Osteoblast (primary cell): ENCODE data around the gene LSP1. TPM values are rescaled to one million over a fixed set of nuclear protein-coding genes. Genes with fewer than 3 reads are reported as not detected.

Experiments used
- DNase-seq: peaks from one replicate; pipeline ENCODE4 v3.0.0; 2011; ENCODE audit warnings: low spot score, mixed read lengths; ENCODE audit not compliant: insufficient read length; ENCODE audit errors: missing footprints
- H2AFZ ChIP-seq: 2 replicates; pipeline ENCODE4 v1.6.0; 2011; ENCODE audit warnings: mild to moderate bottlenecking, low read length
- H3K27ac ChIP-seq: 2 replicates; pipeline ENCODE4 v1.5.1; 2011; ENCODE audit warnings: mild to moderate bottlenecking, low read depth, low read length, moderate library complexity
- H3K27me3 ChIP-seq: 2 replicates; pipeline ENCODE4 v1.6.0; 2012; ENCODE audit warnings: mild to moderate bottlenecking, control low read depth, inconsistent platforms, low read length, moderate library complexity; ENCODE audit not compliant: insufficient read depth
- H3K36me3 ChIP-seq: 2 replicates; pipeline ENCODE4 v1.5.1; 2011; ENCODE audit warnings: mild to moderate bottlenecking, low read length, control low read depth, moderate library complexity; ENCODE audit not compliant: insufficient read depth
- H3K4me1 ChIP-seq: 2 replicates; pipeline ENCODE4 v1.5.1; 2011; ENCODE audit warnings: mild to moderate bottlenecking, low read length, control low read depth, moderate library complexity; ENCODE audit not compliant: insufficient read depth
- H3K4me2 ChIP-seq: 2 replicates; pipeline ENCODE4 v1.6.0; 2011; ENCODE audit warnings: mild to moderate bottlenecking, low read length; ENCODE audit not compliant: insufficient read depth
- H3K4me3 ChIP-seq: fragments of 200-600 bp; sonication (generic); 3 replicates; pipeline ENCODE4 v1.5.1; 2012; ENCODE audit warnings: mild to moderate bottlenecking, low read length, inconsistent platforms; ENCODE audit not compliant: insufficient read depth
- H3K79me2 ChIP-seq: 2 replicates; pipeline ENCODE4 v1.6.0; 2012; ENCODE audit warnings: mild to moderate bottlenecking, low read length, control low read depth, inconsistent platforms; ENCODE audit not compliant: insufficient read depth
- H3K9me3 ChIP-seq: 2 replicates; pipeline ENCODE4 v1.5.1; 2011; ENCODE audit warnings: low read depth, low read length, control low read depth
- H4K20me1 ChIP-seq: 2 replicates; pipeline ENCODE4 v1.6.0; 2012; ENCODE audit warnings: mild to moderate bottlenecking, low read length, control low read depth; ENCODE audit not compliant: insufficient read depth
- total RNA-seq: library from RNA; depleted of rRNA; stranded (reverse); fragments of >200 nt; gene quantifications from 2 replicates; pipeline ENCODE4 v1.2.3, GENCODE V29; 2012
- TF ChIP-seq, protein P1 (sequence below): IDR thresholded peaks from 2 replicates; pipeline ENCODE4 v1.5.1; 2011; ENCODE audit warnings: mild to moderate bottlenecking, low read depth, low read length, moderate library complexity; ENCODE audit errors: extremely low read depth

The LSP1 gene
- total RNA-seq, 1 donor = 54.6 TPM

DNA sequence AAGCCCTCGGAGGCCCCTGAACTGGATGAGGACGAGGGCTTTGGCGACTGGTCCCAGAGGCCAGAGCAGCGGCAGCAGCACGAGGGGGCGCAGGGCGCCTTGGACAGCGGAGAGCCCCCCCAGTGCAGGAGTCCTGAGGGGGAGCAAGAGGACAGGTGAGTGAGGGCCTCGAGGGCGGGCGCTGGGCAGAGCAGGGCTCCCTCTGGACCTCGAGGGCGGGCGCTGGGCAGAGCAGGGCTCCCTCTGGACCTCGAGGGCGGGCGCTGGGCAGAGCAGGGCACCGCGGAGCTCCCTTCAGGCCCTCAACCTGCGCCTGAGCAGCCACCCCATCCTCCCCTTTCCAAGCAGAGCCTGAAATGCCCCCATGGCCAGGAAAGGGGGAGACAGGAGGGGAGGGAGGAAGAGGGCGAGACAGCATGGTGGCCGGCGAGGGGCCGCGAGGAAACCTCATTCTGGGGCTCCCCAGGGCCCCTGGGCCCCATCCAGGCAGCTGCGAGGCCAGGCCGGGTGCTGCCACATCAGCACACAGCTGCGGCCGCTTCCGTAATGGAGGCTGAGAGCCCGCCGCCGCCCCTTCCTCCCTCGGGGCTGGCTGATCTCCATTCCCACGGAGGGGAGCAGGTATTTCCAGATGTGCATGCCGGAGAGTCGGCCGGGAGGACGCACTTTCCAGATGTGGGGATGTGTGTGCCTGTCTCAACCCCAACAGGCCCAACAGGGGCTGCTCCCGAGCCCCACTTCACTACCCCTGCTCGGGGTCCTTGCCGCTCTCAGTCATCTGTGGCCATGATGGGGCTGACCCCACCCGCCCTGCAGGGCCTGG, 28.8 kb downstream of the LSP1 start:
- H3K4me2 ChIP-seq = no peak overlapping the region
- no peaks in the 10 kb centered on the region for H3K27me3 ChIP-seq
- H2AFZ ChIP-seq = no peak overlapping the region
- no peak overlapping the region for H3K4me3 ChIP-seq
- H3K4me1 ChIP-seq = peaks cover 13% of the 10 kb centered on the region
- DNase-seq = peak; percentile 89
- peak overlapping the region; percentile 91 for H3K27ac ChIP-seq
- no peaks in the 10 kb centered on the region for H4K20me1 ChIP-seq
- H3K79me2 ChIP-seq = no peaks in the 10 kb centered on the region
- TF ChIP-seq, protein P1, sequence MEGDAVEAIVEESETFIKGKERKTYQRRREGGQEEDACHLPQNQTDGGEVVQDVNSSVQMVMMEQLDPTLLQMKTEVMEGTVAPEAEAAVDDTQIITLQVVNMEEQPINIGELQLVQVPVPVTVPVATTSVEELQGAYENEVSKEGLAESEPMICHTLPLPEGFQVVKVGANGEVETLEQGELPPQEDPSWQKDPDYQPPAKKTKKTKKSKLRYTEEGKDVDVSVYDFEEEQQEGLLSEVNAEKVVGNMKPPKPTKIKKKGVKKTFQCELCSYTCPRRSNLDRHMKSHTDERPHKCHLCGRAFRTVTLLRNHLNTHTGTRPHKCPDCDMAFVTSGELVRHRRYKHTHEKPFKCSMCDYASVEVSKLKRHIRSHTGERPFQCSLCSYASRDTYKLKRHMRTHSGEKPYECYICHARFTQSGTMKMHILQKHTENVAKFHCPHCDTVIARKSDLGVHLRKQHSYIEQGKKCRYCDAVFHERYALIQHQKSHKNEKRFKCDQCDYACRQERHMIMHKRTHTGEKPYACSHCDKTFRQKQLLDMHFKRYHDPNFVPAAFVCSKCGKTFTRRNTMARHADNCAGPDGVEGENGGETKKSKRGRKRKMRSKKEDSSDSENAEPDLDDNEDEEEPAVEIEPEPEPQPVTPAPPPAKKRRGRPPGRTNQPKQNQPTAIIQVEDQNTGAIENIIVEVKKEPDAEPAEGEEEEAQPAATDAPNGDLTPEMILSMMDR = no peak
- peaks cover 12% of the 10 kb centered on the region for H3K36me3 ChIP-seq
- H3K9me3 ChIP-seq = no peaks in the 10 kb centered on the region

- H3K27me3 ChIP-seq = no peaks in the 10 kb centered on the region
- peaks cover 12% of the 10 kb centered on the region for H3K36me3 ChIP-seq
- no peak overlapping the region for H2AFZ ChIP-seq
- peaks cover 12% of the 10 kb centered on the region for H3K4me1 ChIP-seq
- TF ChIP-seq, protein P1 = peak; percentile 78
- no peaks in the 10 kb centered on the region for H4K20me1 ChIP-seq
- peak; percentile 100 for DNase-seq
- no peaks in the 10 kb centered on the region for H3K9me3 ChIP-seq
- no peak overlapping the region for H3K27ac ChIP-seq
- H3K4me2 ChIP-seq = no peak overlapping the region
- H3K79me2 ChIP-seq = no peaks in the 10 kb centered on the region
- H3K4me3 ChIP-seq = no peak overlapping the region
These were observed 29.7 kb downstream of the LSP1 start for GRCh38 chr11:1882265-1883238.

DNA sequence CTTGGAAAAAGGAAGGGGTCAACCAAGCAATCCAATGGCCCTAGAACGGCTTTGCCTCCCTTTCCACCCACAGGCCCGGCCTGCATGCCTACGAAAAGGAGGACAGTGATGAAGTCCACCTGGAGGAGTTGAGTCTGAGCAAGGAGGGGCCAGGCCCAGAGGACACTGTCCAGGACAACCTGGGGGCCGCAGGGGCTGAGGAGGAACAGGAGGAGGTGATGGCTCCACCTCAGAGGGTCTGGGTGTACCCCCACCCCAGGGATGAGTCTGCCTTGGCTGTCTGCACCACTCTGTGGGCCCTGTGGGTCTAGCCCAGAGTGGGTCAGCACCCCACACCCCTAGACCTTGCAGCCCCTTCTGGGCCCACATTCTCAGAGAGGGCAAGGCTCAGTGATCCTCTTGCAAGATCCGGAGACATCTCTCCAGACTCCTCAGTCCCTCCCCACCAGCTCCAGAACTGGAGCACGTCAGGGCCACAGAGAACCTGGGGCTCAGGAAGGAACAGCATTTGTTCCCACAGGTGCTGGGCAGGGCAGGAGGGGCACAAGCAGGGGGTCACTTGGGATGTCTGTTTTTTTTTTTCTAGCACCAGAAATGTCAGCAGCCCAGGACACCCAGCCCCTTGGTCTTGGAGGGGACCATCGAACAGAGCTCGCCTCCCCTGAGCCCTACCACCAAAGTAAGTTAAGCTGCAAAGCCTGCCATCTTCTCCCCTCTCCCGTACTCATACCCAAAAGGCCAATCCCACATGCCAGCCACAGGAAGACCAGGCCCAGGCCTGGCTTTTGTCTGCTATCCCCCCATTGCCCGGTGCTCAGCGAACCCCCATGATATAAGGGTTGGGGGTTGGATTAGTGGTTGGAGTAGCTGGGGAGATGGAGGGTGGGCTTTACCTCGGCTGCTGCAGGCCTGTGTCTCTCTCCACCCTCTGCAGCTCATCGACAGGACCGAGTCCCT, 30.7 kb downstream of the LSP1 start:
- Histone ChIP-seq H3K4me2 (no peak overlapping the region), H3K79me2 (no peaks in the 10 kb centered on the region), H3K27ac (no peak overlapping the region), H3K9me3 (no peaks in the 10 kb centered on the region), H3K4me1 (peaks cover 12% of the 10 kb centered on the region), H3K36me3 (peaks cover 12% of the 10 kb centered on the region), H2AFZ (no peak overlapping the region), H3K27me3 (no peaks in the 10 kb centered on the region), H4K20me1 (no peaks in the 10 kb centered on the region), H3K4me3 (no peak overlapping the region)
- TF ChIP-seq, protein P1 = no peak
- peak; percentile 82 for DNase-seq
